Endothelial cell of umbilical vein (primary cell): ENCODE data around the gene SMARCAL1. TPM values are rescaled to one million over a fixed set of nuclear protein-coding genes. Genes with fewer than 3 reads are reported as not detected.

ENCODE experiments used
- BruUV-seq: library from RNA; stranded (reverse); fragments of 400-500 nt; replicated peaks from 2 replicates; lab custom pipeline; 2021; lab: Mats Ljungman, UMichigan
- CTCF ChIA-PET: fragments of 300-600, 350-600 bp; sonication (Branson Sonifier 250); formaldehyde crosslinking; loops from one replicate; lab custom pipeline; 2021; ENCODE audit warnings: antibody characterized with exemption, inconsistent platforms; lab: Charles Lee
- POLR2A ChIA-PET: fragments of 300-600, 350-600 bp; sonication (Branson Sonifier 250); formaldehyde crosslinking; loops from one replicate; lab custom pipeline; 2021; ENCODE audit warnings: antibody characterized with exemption, inconsistent platforms; lab: Charles Lee
- DNase-seq: peaks from one replicate; pipeline ENCODE4 v3.0.0-alpha.2; 2011; ENCODE audit warnings: low read depth, low spot score
- FAIRE-seq: peaks from 2 replicates; lab custom pipeline; 2011; peaks lifted over from hg19 to GRCh38; lab: Jason Lieb, UNC
- H2AFZ ChIP-seq: 2 replicates; pipeline ENCODE4 v1.6.0; 2012; ENCODE audit warnings: low read depth, low read length, control low read depth, inconsistent platforms
- H3K27ac ChIP-seq: 2 replicates; pipeline ENCODE4 v1.5.1; 2011; ENCODE audit warnings: low read depth, mild to moderate bottlenecking, control low read depth, low read length, moderate library complexity; ENCODE audit not compliant: insufficient read depth
- H3K27me3 ChIP-seq, 2 experiments: 2 replicates each; pipeline versions ENCODE4 v1.6.0 to v1.6.1; 2011; ENCODE audit warnings: low read length in 2 of 2, mixed read lengths in 1 of 2; ENCODE audit not compliant: control insufficient read depth in 2 of 2, insufficient read depth in 2 of 2
- H3K36me3 ChIP-seq, 2 experiments: 2 replicates in 1 of 2; 3 replicates in 1 of 2; pipeline ENCODE4 v1.5.1; 2011; ENCODE audit warnings: low read length in 2 of 2, mild to moderate bottlenecking in 1 of 2, moderate library complexity in 1 of 2; ENCODE audit not compliant: control insufficient read depth in 2 of 2, insufficient read depth in 2 of 2; ENCODE audit errors: extremely low read depth in 1 of 2
- H3K4me1 ChIP-seq: 3 replicates; pipeline ENCODE4 v1.5.1; 2011; ENCODE audit warnings: mild to moderate bottlenecking, low read length; ENCODE audit not compliant: control insufficient read depth, insufficient read depth; ENCODE audit errors: extremely low read depth
- H3K4me2 ChIP-seq: 2 replicates; pipeline ENCODE4 v1.6.1; 2011; ENCODE audit warnings: low read length, control low read depth, mixed read lengths; ENCODE audit not compliant: insufficient read depth
- H3K4me3 ChIP-seq, 3 experiments: fragments of 200-600 bp in 1 of 3; sonication (generic), shearing (Covaris generic) in 1 of 3; replicated peaks in 1 of 3; 2 replicates each; pipeline ENCODE4 v1.5.1; 2011 to 2016; ENCODE audit warnings: control low read depth in 3 of 3, low read length in 3 of 3, mild to moderate bottlenecking in 2 of 3, inconsistent platforms in 1 of 3, low read depth in 1 of 3, moderate library complexity in 1 of 3; ENCODE audit not compliant: insufficient read depth in 1 of 3
- H3K79me2 ChIP-seq: 2 replicates; pipeline ENCODE4 v1.6.0; 2012; ENCODE audit warnings: low read length, inconsistent platforms; ENCODE audit not compliant: control insufficient read depth, insufficient read depth
- H3K9ac ChIP-seq: replicated peaks from 2 replicates; pipeline ENCODE3; 2011; ENCODE audit warnings: low read length, control low read depth; ENCODE audit not compliant: insufficient read depth; ENCODE audit errors: extremely low read depth
- H3K9me1 ChIP-seq: replicated peaks from 3 replicates; pipeline ENCODE4 v1.6.0; 2011; ENCODE audit warnings: mild to moderate bottlenecking, low read length; ENCODE audit not compliant: control insufficient read depth, insufficient read depth; ENCODE audit errors: extremely low read depth
- H3K9me3 ChIP-seq: replicated peaks from 2 replicates; pipeline ENCODE4 v1.5.1; 2012; ENCODE audit warnings: low read length, inconsistent platforms; ENCODE audit not compliant: control insufficient read depth, insufficient read depth
- H4K20me1 ChIP-seq: replicated peaks from 2 replicates; pipeline ENCODE3; 2011; ENCODE audit warnings: mild to moderate bottlenecking, low read length; ENCODE audit not compliant: control insufficient read depth, insufficient read depth; ENCODE audit errors: extremely low read depth
- EZH2 ChIP-seq: IDR thresholded peaks from 2 replicates; pipeline ENCODE4 v1.6.1; 2012; ENCODE audit warnings: borderline replicate concordance, low read depth, mild to moderate bottlenecking, moderate library complexity, low read length, inconsistent platforms; ENCODE audit not compliant: severe bottlenecking
- FOS ChIP-seq: IDR thresholded peaks from 2 replicates; pipeline ENCODE4 v1.6.1; 2011; ENCODE audit warnings: mild to moderate bottlenecking, low read length, moderate library complexity, borderline replicate concordance; ENCODE audit not compliant: insufficient read depth
- GATA2 ChIP-seq: IDR thresholded peaks from 2 replicates; pipeline ENCODE4 v1.7.0; 2011; ENCODE audit warnings: low read depth, mild to moderate bottlenecking, moderate library complexity, mixed read lengths, low read length; ENCODE audit not compliant: insufficient read length, insufficient read depth
- MYC ChIP-seq: IDR thresholded peaks from one replicate; pipeline ENCODE4 v1.6.1; 2011; ENCODE audit warnings: mild to moderate bottlenecking, low read depth, low read length
- POLR2A ChIP-seq: IDR thresholded peaks from 2 replicates; pipeline ENCODE4 v1.6.1; 2012; ENCODE audit warnings: low read depth, mild to moderate bottlenecking, control low read depth, low read length
- POLR2AphosphoS5 ChIP-seq: IDR thresholded peaks from 2 replicates; pipeline ENCODE4 v1.6.1; 2012; ENCODE audit warnings: low read depth, mild to moderate bottlenecking, control low read depth, low read length, moderate library complexity; ENCODE audit not compliant: insufficient read depth
- dilution Hi-C: fragments of 300-500 bp; cut with MboI; formaldehyde crosslinking; loops from one replicate; pipeline ENCODE4 v1.15.0; 2019; ENCODE audit warnings: low sequenced_read_pairs; ENCODE audit not compliant: extremely low pct_ligation_motif_present
- intact Hi-C: fragments of 100-400 bp; cut with micrococcal nuclease; formaldehyde crosslinking; loops from one replicate; pipeline ENCODE4 v1.10.0; 2022
- polyA plus RNA-seq, 4 experiments: library from polyadenylated mRNA; depleted of rRNA in 3 of 4; stranded (reverse) in 3 of 4; unstranded in 1 of 4; fragments of >200 nt; gene quantifications; 2 replicates each; pipeline versions ENCODE4 v1.2.1 to v1.2.3, GENCODE V29; 2011 to 2012; ENCODE audit warnings: missing spikeins in 1 of 4
- total RNA-seq: library from RNA; stranded (reverse); gene quantifications from 2 replicates; pipeline ENCODE4 v1.2.3, GENCODE V29; 2021
- TF ChIP-seq, protein P1 (sequence below): IDR thresholded peaks from 2 replicates; pipeline ENCODE4 v1.6.1; 2011; ENCODE audit not compliant: insufficient read depth, insufficient read length

Gene SMARCAL1
- total and polyA plus RNA-seq, 2 donors (not counting 3 experiments of a cell fraction or from before 2014, with no cell fraction given), result 25.4 to 30.7 TPM

DNA sequence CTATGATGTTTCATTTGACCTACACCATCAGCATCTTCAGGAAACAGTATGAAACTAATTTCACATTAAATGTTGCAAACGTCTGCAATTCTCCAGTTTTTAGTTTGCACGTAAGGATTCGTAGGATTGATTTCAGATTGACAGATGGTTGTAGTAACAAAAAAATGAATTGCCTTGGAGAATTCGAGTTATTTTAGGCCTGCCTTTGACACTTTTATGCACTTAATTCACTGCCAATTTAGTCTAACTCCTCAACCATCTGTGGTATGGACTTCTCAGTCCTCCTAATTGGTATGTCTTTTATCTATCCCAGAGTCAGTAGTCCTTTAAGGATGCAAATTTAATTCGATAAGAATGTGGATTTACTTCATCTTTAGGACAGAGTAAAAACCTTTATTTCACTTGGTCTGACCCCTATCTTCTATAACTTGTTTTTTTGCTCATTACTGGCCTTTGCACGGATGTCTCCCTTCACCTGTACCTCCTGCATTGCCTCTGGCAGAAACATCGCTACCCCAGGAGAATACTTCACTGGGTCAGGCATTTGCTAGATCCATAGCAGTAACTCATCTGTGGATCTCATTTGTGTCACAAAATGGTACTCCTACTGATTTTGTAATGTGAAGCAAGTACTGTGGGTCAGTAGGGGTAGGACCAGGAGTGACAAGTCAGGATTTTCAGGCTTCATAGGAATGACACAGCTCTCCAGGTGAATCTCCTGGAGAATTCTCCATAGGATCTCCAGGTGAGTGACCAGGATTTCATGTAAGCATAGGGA lies 90.3 kb downstream of the SMARCAL1 start:
- Histone ChIP-seq H3K9ac (no peak overlapping the region), H3K9me1 (no peaks in the 10 kb centered on the region), H3K27ac (no peak overlapping the region), H3K4me2 (peak overlapping the region; percentile 2), H3K27me3 (no peaks in the 10 kb centered on the region), H3K4me1 (peaks cover 24% of the 10 kb centered on the region), H3K36me3 (peaks cover 36 to 37% of the 10 kb centered on the region in 2 experiments), H3K9me3 (no peaks in the 10 kb centered on the region), H2AFZ (no peak overlapping the region), H3K4me3 (no peak overlapping the region), H4K20me1 (no peaks in the 10 kb centered on the region), H3K79me2 (peaks cover 52% of the 10 kb centered on the region)
- TF ChIP-seq GATA2 (no peak), MYC (no peak), POLR2A (no peak), POLR2AphosphoS5 (peak; percentile 24), EZH2 (no peak), FOS (no peak)
- TF ChIP-seq, protein P1, sequence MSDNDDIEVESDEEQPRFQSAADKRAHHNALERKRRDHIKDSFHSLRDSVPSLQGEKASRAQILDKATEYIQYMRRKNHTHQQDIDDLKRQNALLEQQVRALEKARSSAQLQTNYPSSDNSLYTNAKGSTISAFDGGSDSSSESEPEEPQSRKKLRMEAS, result no peak
- BruUV-seq, result no TSS peak
- ChIA-PET POLR2A (no interaction called here), CTCF (no interaction called here)
- FAIRE-seq, result no peak
- dilution Hi-C loops (no loop called here), intact Hi-C loops (no loop called here)
- DNase-seq, result no peak
